Gastrocnemius medialis (tissue), 4 donors: ENCODE data around the gene UTF1.

ENCODE experiments used
- POLR2A ChIP-seq, 2 donors: fragments of 450-650 bp; IDR thresholded peaks; one replicate each; pipeline ENCODE4 v1.6.1; 2017; ENCODE audit warnings: antibody characterized with exemption in 2 of 2, mild to moderate bottlenecking in 2 of 2, moderate library complexity in 2 of 2
- TF ChIP-seq, protein P1 (sequence below), 5 experiments: fragments of 450-650 bp in 3 of 5; fragments of 200-600 bp in 2 of 5; sonication (generic) in 2 of 5; IDR thresholded peaks in 4 of 5; conservative IDR thresholded peaks in 1 of 5; 1 replicate in 4 of 5; 2 replicates in 1 of 5; pipeline ENCODE4 v1.5.1; 2016 to 2019; ENCODE audit warnings: antibody characterized with exemption in 5 of 5, mild to moderate bottlenecking in 3 of 5, moderate library complexity in 3 of 5

DNA sequence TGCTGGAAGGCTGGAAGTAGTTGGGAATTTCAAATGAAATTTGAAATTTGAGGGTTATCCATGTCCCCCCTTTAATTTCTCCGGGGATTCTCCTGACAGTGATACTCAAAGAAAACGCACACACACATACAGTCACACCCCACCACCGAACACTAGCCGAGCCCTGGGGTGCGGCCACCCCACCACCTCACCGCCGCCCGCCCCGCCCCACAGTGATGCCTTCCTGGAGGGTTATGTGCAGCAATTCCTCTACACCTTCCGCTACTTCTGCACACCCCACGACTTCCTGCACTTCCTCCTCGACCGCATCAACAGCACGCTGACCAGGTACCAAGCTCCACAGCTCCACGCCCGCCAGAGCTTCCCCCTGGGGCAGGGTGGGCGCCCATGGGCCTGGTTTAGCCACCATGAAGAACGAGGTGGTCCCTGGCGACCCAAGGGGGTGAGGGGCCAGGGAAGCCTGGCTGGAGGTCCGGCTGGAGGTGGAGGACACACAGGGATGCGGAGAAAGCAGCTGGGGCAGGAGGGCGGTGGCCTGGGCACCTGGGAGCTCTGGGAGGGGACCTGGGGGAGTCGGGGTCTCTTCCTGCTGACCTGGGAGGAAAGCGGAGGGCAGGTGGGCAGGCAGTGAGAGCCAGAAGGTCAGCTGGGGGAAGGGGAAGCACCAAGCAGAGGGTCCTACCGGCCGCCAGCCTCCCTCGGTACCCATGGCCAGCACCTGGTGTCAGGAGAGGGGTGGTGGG, 19.4 kb upstream of the UTF1 start:
- TF ChIP-seq, protein P1, sequence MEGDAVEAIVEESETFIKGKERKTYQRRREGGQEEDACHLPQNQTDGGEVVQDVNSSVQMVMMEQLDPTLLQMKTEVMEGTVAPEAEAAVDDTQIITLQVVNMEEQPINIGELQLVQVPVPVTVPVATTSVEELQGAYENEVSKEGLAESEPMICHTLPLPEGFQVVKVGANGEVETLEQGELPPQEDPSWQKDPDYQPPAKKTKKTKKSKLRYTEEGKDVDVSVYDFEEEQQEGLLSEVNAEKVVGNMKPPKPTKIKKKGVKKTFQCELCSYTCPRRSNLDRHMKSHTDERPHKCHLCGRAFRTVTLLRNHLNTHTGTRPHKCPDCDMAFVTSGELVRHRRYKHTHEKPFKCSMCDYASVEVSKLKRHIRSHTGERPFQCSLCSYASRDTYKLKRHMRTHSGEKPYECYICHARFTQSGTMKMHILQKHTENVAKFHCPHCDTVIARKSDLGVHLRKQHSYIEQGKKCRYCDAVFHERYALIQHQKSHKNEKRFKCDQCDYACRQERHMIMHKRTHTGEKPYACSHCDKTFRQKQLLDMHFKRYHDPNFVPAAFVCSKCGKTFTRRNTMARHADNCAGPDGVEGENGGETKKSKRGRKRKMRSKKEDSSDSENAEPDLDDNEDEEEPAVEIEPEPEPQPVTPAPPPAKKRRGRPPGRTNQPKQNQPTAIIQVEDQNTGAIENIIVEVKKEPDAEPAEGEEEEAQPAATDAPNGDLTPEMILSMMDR (IDR thresholded peaks at IDR 0.05 in 4 of 5, conservative IDR thresholded peaks at IDR 0.05 in 1 of 5): no peak
- TF ChIP-seq POLR2A (IDR thresholded peaks at IDR 0.05): no peak
